CD4-positive, alpha-beta T cell treated with Interleukin-4 for 4 hours (primary cell): Measurements from ENCODE around the gene CEND1.

ENCODE experiments used
- DNase-seq: peaks from one replicate; pipeline ENCODE4 v3.0.0-alpha.2; 2020

CEND1 gene

GRCh38 chr11:789943-790342 lies at the start of gene CEND1:
CEND1 (minus strand) TSS chr11:790090; CDS start chr11:788576, 1,514 bp downstream.
- peak; percentile 14 for DNase-seq

- DNase-seq, result no peak
Measured at GRCh38 chr11:839280-839623, 49.4 kb upstream of the CEND1 start.

- DNase-seq, result no peak
Measured at GRCh38 chr11:838441-839279, 48.8 kb upstream of the CEND1 start.

- DNase-seq, result no peak
Measured at GRCh38 chr11:837990-838307, 48.1 kb upstream of the CEND1 start.

- no peak for DNase-seq
Measured at GRCh38 chr11:837189-837989, 47.5 kb upstream of the CEND1 start.

- no peak for DNase-seq
Measured at GRCh38 chr11:836700-837099, 46.8 kb upstream of the CEND1 start.

GRCh38 chr11:836274-836673 lies 46.4 kb upstream of the CEND1 start:
- no peak for DNase-seq

- no peak for DNase-seq
Measured at GRCh38 chr11:834371-835316, 44.8 kb upstream of the CEND1 start.

- no peak for DNase-seq
Measured at GRCh38 chr11:833849-834311, 44.0 kb upstream of the CEND1 start.

GRCh38 chr11:833114-833791 lies 43.4 kb upstream of the CEND1 start:
- DNase-seq, result no peak

GRCh38 chr11:832529-833113 lies 42.7 kb upstream of the CEND1 start, which contains the start of gene CD151:
CD151 (plus strand) TSS chr11:832952; CDS start chr11:836070, 3,118 bp downstream.
- DNase-seq, result no peak

GRCh38 chr11:831961-832528 lies 42.2 kb upstream of the CEND1 start:
- no peak for DNase-seq

- DNase-seq, result no peak
Measured at GRCh38 chr11:831118-831864, 41.4 kb upstream of the CEND1 start.

- DNase-seq, result peak; percentile 47
Measured at GRCh38 chr11:830295-831117, 40.6 kb upstream of the CEND1 start.

- no peak for DNase-seq
Measured at GRCh38 chr11:829847-830294, 40.0 kb upstream of the CEND1 start.

GRCh38 chr11:829176-829846 lies 39.4 kb upstream of the CEND1 start:
- DNase-seq, result no peak

GRCh38 chr11:828506-829175 lies 38.8 kb upstream of the CEND1 start:
- no peak for DNase-seq

- no peak for DNase-seq
Measured at GRCh38 chr11:827897-828192, 38.0 kb upstream of the CEND1 start, which contains the start of gene CRACR2B. CRACR2B (plus strand) TSS chr11:827919; CDS start chr11:828608, 689 bp downstream.
